Transverse colon (tissue), 4 donors: ENCODE data around the gene SLIT3. TPM values are rescaled to one million over a fixed set of nuclear protein-coding genes. Genes with fewer than 3 reads are reported as not detected.

Source experiments
- DNase-seq: peaks from one replicate; pipeline ENCODE4 v3.0.0-alpha.2; 2019
- H3K27ac ChIP-seq, 4 donors: fragments of 200-600 bp; sonication (generic); 2 replicates each; pipeline ENCODE4 v1.5.1; 2016 to 2018; ENCODE audit warnings: inconsistent platforms in 4 of 4
- H3K27me3 ChIP-seq: fragments of 200-600 bp; sonication (generic); 2 replicates; pipeline ENCODE4 v1.5.1; 2017; ENCODE audit warnings: inconsistent platforms
- H3K36me3 ChIP-seq, 4 donors: fragments of 200-600 bp; sonication (generic); 2 replicates each; pipeline ENCODE4 v1.5.1; 2017 to 2019; ENCODE audit warnings: inconsistent platforms in 4 of 4
- H3K4me1 ChIP-seq, 4 donors: fragments of 200-600 bp; sonication (generic); 2 replicates each; pipeline ENCODE4 v1.5.1; 2017 to 2020; ENCODE audit warnings: inconsistent platforms in 4 of 4
- H3K4me3 ChIP-seq, 4 donors: fragments of 200-600 bp; sonication (generic); 1 replicate in 1 of 4; 2 replicates in 3 of 4; pipeline versions ENCODE4 v1.5.1 to v1.6.1; 2017 to 2019; ENCODE audit warnings: inconsistent platforms in 4 of 4
- H3K9me3 ChIP-seq, 2 donors: fragments of 200-600 bp; sonication (generic); 2 replicates each; pipeline ENCODE4 v1.5.1; 2017 to 2019; ENCODE audit warnings: inconsistent platforms in 2 of 2
- CTCF ChIP-seq, 5 experiments: fragments of 200-600 bp in 3 of 5; fragments of 450-650 bp in 2 of 5; sonication (generic) in 3 of 5; IDR thresholded peaks; 1 replicate in 2 of 5; 2 replicates in 3 of 5; pipeline ENCODE4 v1.5.1; 2016 to 2017; ENCODE audit warnings: antibody characterized with exemption in 5 of 5, inconsistent platforms in 3 of 5, mild to moderate bottlenecking in 2 of 5, moderate library complexity in 1 of 5
- EP300 ChIP-seq: sonication (generic); formaldehyde crosslinking; IDR thresholded peaks from one replicate; pipeline ENCODE4 v1.6.1; 2017; ENCODE audit warnings: antibody characterized with exemption, low read depth
- POLR2A ChIP-seq: fragments of 450-650 bp; IDR thresholded peaks from one replicate; pipeline ENCODE4 v1.6.1; 2016; ENCODE audit warnings: antibody characterized with exemption, mild to moderate bottlenecking, moderate library complexity
- POLR2AphosphoS5 ChIP-seq, 3 donors: sonication (generic); formaldehyde crosslinking; IDR thresholded peaks; one replicate each; pipeline ENCODE4 v1.6.1; 2016; ENCODE audit warnings: antibody characterized with exemption in 3 of 3
- whole genome bisulfite sequencing, 2 donors: methylation state at CpG; one replicate each; pipeline ENCODE4 v1.1.5; 2018; ENCODE audit warnings: low coverage in 1 of 2; 5-methylcytosine and 5-hydroxymethylcytosine counted together
- in situ Hi-C, 4 donors: fragments of 200-750 bp; cut with MboI; loops; one replicate each; pipeline versions ENCODE4 v1.15.0 to v1.15.1; 2017; ENCODE audit warnings: low sequenced_read_pairs in 3 of 4, low pct_ligation_motif_present in 1 of 4, low pct_unique_long_range_greater_than_20kb in 1 of 4
- intact Hi-C: fragments of 100-400 bp; cut with DNase I; formaldehyde crosslinking; loops from one replicate; pipeline ENCODE4 v1.15.1; 2023; ENCODE audit warnings: low total_unique reads
- total RNA-seq, 4 donors: library from RNA; depleted of rRNA; stranded (reverse); fragments of >200 nt; gene quantifications; one replicate each; pipeline ENCODE4 v1.1.0, GENCODE V29; 2016

The SLIT3 gene
- total RNA-seq, 4 donors from 2014 or later: 6.7 to 60.5 (median 9.6) TPM

GRCh38 chr5:169299663-169300467 lies 1.1 kb downstream of the SLIT3 start:
- H3K4me3 ChIP-seq: peak overlapping the region; percentile 31 to 52 (median 38)
- intact Hi-C loops: loop anchor here (10.0 kb wide), 2 partner anchors 155 to 625 kb away; no protein-coding TSS in a partner anchor
- 0 to 17% methylated on average over 2 to 35 of the region's 35 CpGs for WGBS, 2 donors
- TF ChIP-seq CTCF (IDR thresholded peaks at IDR 0.05) (no peak), POLR2AphosphoS5 (IDR thresholded peaks at IDR 0.05) (no peak), POLR2A (no peak)
- no peaks in the 10 kb centered on the region for H3K9me3 ChIP-seq
- H3K27me3 ChIP-seq: peaks cover 54% of the 10 kb centered on the region
- no peak for DNase-seq
- in situ Hi-C loops: loop anchor here (10.0 to 25.0 kb wide), 3 partner anchors 313 to 613 kb away; no protein-coding TSS in a partner anchor
- peak overlapping the region; percentile 63 to 79 (median 75) for H3K27ac ChIP-seq
- H3K4me1 ChIP-seq: peaks cover 0 to 19% (median 5%) of the 10 kb centered on the region in 4 donors
- no peaks in the 10 kb centered on the region for H3K36me3 ChIP-seq

GRCh38 chr5:169299191-169299662 lies 1.7 kb downstream of the SLIT3 start:
- no peak for DNase-seq
- no peaks in the 10 kb centered on the region for H3K9me3 ChIP-seq
- H3K27me3 ChIP-seq: peaks cover 49% of the 10 kb centered on the region
- no peaks in the 10 kb centered on the region for H3K36me3 ChIP-seq
- intact Hi-C loops: no loop called here
- peak overlapping the region; percentile 63 to 79 (median 75) for H3K27ac ChIP-seq
- H3K4me1 ChIP-seq: peaks cover 0 to 19% (median 5%) of the 10 kb centered on the region in 4 donors
- in situ Hi-C loops: loop anchor here in 2 of 4 donors (25.0 kb wide), 2 partner anchors 312 to 612 kb away; no protein-coding TSS in a partner anchor
- peak overlapping the region in 3 of 4 donors; percentile 31 to 52 (median 43) for H3K4me3 ChIP-seq
- 22 to 40% methylated on average over 1 to 7 of the region's 7 CpGs for WGBS, 2 donors
- TF ChIP-seq POLR2AphosphoS5 (IDR thresholded peaks at IDR 0.05): no peak
- no peak for TF ChIP-seq EP300
- TF ChIP-seq CTCF (IDR thresholded peaks at IDR 0.05): no peak
- TF ChIP-seq POLR2A: no peak

GRCh38 chr5:169298193-169298592 lies 2.7 kb downstream of the SLIT3 start:
- TF ChIP-seq EP300 (no peak), CTCF (IDR thresholded peaks at IDR 0.05) (no peak), POLR2A (no peak), POLR2AphosphoS5 (IDR thresholded peaks at IDR 0.05) (no peak)
- Histone ChIP-seq H3K4me1 (peaks cover 0 to 19% (median 5%) of the 10 kb centered on the region in 4 donors), H3K27ac (no peak overlapping the region), H3K36me3 (no peaks in the 10 kb centered on the region), H3K27me3 (peaks cover 40% of the 10 kb centered on the region), H3K9me3 (no peaks in the 10 kb centered on the region), H3K4me3 (no peak overlapping the region)
- WGBS, 2 donors: 88% methylated on average over 6 of the region's 6 CpGs; no CpG with 5 or more reads in 1 of the 2 donors
- in situ Hi-C loops (loop anchor here in 2 of 4 donors (25.0 kb wide), 2 partner anchors 311 to 611 kb away; no protein-coding TSS in a partner anchor), intact Hi-C loops (no loop called here)
- no peak for DNase-seq

- 34 to 37% methylated on average over 6 to 14 of the region's 14 CpGs for WGBS, 2 donors
- Histone ChIP-seq H3K27me3 (peaks cover 28% of the 10 kb centered on the region), H3K27ac (peak overlapping the region; percentile 21 to 64 (median 47)), H3K4me1 (peaks cover 0 to 10% (median 3%) of the 10 kb centered on the region in 4 donors), H3K36me3 (no peaks in the 10 kb centered on the region), H3K9me3 (no peaks in the 10 kb centered on the region), H3K4me3 (no peak overlapping the region)
- DNase-seq: peak; percentile 12
- intact Hi-C loops: no loop called here
- TF ChIP-seq CTCF (IDR thresholded peaks at IDR 0.05) (no peak), EP300 (no peak), POLR2AphosphoS5 (IDR thresholded peaks at IDR 0.05) (peak in 1 of 3 donors; percentile 23), POLR2A (no peak)
- in situ Hi-C loops: loop anchor here in 2 of 4 donors (25.0 kb wide), 2 partner anchors 309 to 609 kb away; no protein-coding TSS in a partner anchor
Observed at GRCh38 chr5:169296419-169297143, 4.4 kb downstream of the SLIT3 start.
